Bronchial epithelial cell (primary cell): ENCODE results near the gene CCDC34. TPM values are rescaled to one million over a fixed set of nuclear protein-coding genes. Genes with fewer than 3 reads are reported as not detected.
A peak's percentile ranks its signal among the peaks of the same experiment; 100 is the strongest.

Experiments
- DNase-seq: peaks from one replicate; pipeline ENCODE4 v3.0.0-alpha.2; 2010; ENCODE audit warnings: low read depth
- FAIRE-seq: peaks from 2 replicates; lab custom pipeline; 2011; peaks lifted over from hg19 to GRCh38; lab: Jason Lieb, UNC
- H3K27me3 ChIP-seq: 2 replicates; pipeline ENCODE4 v1.5.1; 2011; ENCODE audit warnings: low read length; ENCODE audit not compliant: control insufficient read depth, insufficient read depth
- H3K36me3 ChIP-seq: 2 replicates; pipeline ENCODE4 v1.5.1; 2011; ENCODE audit warnings: low read length; ENCODE audit not compliant: control insufficient read depth, insufficient read depth
- H3K4me3 ChIP-seq: 2 replicates; pipeline ENCODE4 v1.5.1; 2011; ENCODE audit warnings: mild to moderate bottlenecking, low read depth, low read length, control low read depth
- total RNA-seq: library from RNA; depleted of rRNA; stranded (reverse); fragments of >200 nt; gene quantifications from 2 replicates; pipeline ENCODE4 v1.2.1, GENCODE V29; 2014
- TF ChIP-seq, protein P1 (sequence below): IDR thresholded peaks from 2 replicates; pipeline ENCODE4 v1.5.1; 2011; ENCODE audit warnings: mild to moderate bottlenecking, moderate library complexity, low read length, control low read depth, inconsistent platforms; ENCODE audit not compliant: insufficient read depth, severe bottlenecking

CCDC34 gene, protein sequence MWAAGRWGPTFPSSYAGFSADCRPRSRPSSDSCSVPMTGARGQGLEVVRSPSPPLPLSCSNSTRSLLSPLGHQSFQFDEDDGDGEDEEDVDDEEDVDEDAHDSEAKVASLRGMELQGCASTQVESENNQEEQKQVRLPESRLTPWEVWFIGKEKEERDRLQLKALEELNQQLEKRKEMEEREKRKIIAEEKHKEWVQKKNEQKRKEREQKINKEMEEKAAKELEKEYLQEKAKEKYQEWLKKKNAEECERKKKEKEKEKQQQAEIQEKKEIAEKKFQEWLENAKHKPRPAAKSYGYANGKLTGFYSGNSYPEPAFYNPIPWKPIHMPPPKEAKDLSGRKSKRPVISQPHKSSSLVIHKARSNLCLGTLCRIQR
- 1.3 and 2.0 TPM in 2 replicates for total RNA-seq

DNA sequence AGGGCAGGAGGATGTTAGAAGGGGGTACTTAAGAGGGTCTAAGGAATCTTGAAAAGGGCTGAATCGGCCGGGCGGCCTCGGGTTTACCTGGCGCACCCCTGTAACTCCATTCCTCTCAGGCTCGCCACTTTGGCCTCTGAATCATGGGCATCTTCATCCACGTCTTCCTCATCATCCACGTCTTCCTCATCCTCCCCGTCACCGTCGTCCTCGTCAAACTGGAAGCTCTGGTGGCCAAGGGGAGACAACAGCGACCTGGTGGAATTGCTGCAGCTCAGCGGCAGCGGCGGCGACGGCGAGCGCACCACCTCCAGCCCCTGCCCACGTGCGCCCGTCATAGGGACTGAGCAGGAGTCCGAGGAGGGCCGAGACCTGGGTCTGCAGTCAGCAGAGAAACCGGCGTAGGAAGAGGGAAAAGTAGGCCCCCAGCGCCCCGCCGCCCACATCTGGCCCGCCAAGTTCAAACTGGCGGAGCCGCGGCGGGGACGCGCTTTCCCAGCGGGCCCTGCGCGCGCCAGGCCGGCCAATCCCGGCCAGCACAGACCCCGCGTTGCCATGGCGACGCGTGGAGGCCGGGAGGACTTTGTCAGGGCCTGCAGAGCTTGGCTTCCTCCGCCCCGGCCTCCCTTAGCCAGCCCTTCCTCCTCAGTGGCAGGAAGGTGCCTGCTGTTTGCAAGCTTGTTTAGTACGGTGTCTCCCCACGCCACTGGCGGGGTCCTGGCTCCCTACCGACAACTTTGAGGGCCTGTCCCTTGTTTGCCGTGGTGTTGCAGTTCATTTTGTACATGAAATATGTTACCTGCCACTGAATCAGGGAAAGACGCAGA is at the start of gene CCDC34:
CCDC34 (minus strand) TSS at position 467 of the 827 bp plus-strand sequence; CDS start at position 446, 21 bp downstream.
- peak; percentile 83 for DNase-seq
- TF ChIP-seq, protein P1, sequence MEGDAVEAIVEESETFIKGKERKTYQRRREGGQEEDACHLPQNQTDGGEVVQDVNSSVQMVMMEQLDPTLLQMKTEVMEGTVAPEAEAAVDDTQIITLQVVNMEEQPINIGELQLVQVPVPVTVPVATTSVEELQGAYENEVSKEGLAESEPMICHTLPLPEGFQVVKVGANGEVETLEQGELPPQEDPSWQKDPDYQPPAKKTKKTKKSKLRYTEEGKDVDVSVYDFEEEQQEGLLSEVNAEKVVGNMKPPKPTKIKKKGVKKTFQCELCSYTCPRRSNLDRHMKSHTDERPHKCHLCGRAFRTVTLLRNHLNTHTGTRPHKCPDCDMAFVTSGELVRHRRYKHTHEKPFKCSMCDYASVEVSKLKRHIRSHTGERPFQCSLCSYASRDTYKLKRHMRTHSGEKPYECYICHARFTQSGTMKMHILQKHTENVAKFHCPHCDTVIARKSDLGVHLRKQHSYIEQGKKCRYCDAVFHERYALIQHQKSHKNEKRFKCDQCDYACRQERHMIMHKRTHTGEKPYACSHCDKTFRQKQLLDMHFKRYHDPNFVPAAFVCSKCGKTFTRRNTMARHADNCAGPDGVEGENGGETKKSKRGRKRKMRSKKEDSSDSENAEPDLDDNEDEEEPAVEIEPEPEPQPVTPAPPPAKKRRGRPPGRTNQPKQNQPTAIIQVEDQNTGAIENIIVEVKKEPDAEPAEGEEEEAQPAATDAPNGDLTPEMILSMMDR, result no peak
- no peak for FAIRE-seq
- Histone ChIP-seq H3K4me3 (peak within 1 kb of the TSS; percentile 83), H3K27me3 (no peaks in the 10 kb centered on the region), H3K36me3 (no peaks in the 10 kb centered on the region)

DNA sequence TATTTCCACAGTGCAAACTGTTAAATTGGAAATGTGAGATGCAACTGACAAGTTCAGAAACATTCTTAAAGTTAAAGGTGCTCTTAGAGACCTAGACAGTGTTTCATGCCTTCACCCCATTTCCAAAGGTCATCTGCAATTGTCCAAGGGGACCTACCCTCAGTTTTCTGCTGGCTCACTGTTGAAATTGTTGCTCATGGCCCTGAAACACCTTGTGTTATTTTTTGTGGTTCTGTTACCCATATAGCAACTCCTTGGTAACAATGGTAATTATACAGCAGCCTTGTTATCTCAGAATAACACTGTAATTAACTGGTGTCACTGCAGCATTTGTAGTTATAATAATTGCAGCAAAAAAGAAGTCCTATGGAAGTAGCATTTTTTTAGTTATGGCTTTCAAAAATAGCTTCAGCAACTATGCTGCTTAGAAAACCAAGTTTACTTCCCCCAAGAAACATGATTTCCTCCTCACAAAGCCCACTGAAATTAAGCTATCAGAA is 49.2 kb upstream of the CCDC34 start:
- TF ChIP-seq, protein P1, result no peak
- no peak for FAIRE-seq
- no peak for DNase-seq
- no peak overlapping the region for H3K4me3 ChIP-seq
- no peaks in the 10 kb centered on the region for H3K27me3 ChIP-seq
- H3K36me3 ChIP-seq, result no peaks in the 10 kb centered on the region

DNA sequence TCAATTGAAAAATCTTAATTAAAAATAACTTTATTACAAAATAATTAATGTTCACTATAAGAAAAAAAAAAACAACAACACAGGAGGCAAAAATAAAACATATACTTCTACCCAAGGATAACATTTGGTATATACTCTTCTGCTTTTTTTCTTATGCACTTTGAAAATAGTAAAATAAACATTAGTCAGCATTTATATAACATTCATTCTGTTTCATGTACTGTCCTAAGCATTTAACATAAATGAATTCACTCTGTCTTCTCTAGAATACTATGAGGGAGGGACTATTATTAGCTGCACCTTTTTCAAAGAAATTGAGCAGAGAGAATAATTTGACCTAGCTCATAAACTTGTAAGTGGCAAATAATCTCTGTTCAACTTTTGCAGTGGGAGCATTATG is 48.3 kb upstream of the CCDC34 start:
- TF ChIP-seq, protein P1, result no peak
- no peaks in the 10 kb centered on the region for H3K36me3 ChIP-seq
- DNase-seq (no peak), FAIRE-seq (no peak)
- H3K4me3 ChIP-seq, result no peak overlapping the region
- no peaks in the 10 kb centered on the region for H3K27me3 ChIP-seq

DNA sequence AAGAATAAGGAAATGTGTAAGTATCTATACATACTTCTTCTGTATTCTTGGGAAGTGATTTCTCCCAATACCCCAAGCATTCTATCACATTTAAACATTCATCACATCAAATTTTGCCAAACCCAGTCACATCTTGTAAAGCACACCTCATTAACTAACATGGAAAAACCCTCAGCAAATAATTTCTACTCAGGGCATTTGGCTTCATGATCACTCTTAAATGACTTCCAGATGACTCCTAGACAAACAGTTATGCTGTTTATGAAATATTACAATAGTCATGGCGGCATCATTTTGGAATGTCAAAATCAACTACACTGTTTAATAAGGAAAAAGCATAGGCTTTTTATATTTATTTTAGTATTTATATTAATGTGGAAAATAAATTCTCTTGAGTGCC is 47.3 kb upstream of the CCDC34 start:
- Histone ChIP-seq H3K4me3 (no peak overlapping the region), H3K27me3 (no peaks in the 10 kb centered on the region), H3K36me3 (no peaks in the 10 kb centered on the region)
- no peak for FAIRE-seq
- TF ChIP-seq, protein P1, result no peak
- DNase-seq, result no peak

DNA sequence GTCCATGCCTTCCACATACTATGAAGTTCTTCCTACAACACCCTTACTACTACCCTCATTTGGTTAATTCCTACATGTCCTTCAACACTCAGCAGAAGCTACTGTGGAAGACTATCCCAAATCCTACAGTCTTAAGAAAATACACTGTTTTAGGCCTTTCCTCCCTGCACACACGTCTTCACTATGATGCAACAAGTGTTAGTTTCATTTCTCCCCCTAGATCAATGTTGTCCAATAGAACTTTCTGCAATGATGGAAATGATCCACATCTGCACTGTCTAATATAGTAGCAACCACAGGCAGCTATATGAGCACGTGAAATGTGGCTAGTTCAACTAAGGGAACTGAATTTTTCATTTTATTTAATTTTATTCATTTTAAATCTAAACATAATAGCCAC is 46.7 kb upstream of the CCDC34 start:
- no peaks in the 10 kb centered on the region for H3K36me3 ChIP-seq
- H3K27me3 ChIP-seq, result no peaks in the 10 kb centered on the region
- TF ChIP-seq, protein P1, result no peak
- no peak for DNase-seq
- no peak for FAIRE-seq
- H3K4me3 ChIP-seq, result no peak overlapping the region
